Dermis lymphatic vessel endothelial cell (primary cell): ENCODE data around the gene TPBG. TPM values are rescaled to one million over a fixed set of nuclear protein-coding genes. Genes with fewer than 3 reads are reported as not detected.

Experiments used
- total RNA-seq: library from RNA; depleted of rRNA; stranded (reverse); fragments of >200 nt; gene quantifications from 2 replicates; pipeline ENCODE4 v1.2.1, GENCODE V29; 2014

Gene TPBG
- 2.0 and 5.3 TPM in 2 replicates for total RNA-seq

GRCh38 chr6:82363428-82364086, at the start of gene TPBG:
TPBG (plus strand) TSS chr6:82363817; CDS start chr6:82364962, 1,145 bp downstream.

Other genes starting within 250 kb of the TPBG start
- gene IBTK, start 116.1 kb upstream of the TPBG start, total RNA-seq: 43.2 and 44.6 TPM in 2 replicates